DND-41 (cell line): ENCODE results near the gene KIF11.

Source experiments
- ATAC-seq: fragments of 200-7000 bp; cut with Tn5 transposase; 3 replicates; pipeline ENCODE4 v1.9.1; 2021; ENCODE audit warnings: low read depth; ENCODE audit not compliant: insufficient read depth
- DNase-seq: peaks from one replicate; pipeline ENCODE4 v3.0.0-alpha.2; 2020
- H2AFZ ChIP-seq: 2 replicates; pipeline ENCODE4 v1.6.0; 2012; ENCODE audit warnings: low read depth, low read length
- H3K27ac ChIP-seq: 2 replicates; pipeline ENCODE4 v1.5.1; 2012; ENCODE audit warnings: low read length, inconsistent platforms
- H3K27me3 ChIP-seq: fragments of 200-600 bp; sonication (generic); 2 replicates; pipeline ENCODE4 v1.6.0; 2012; ENCODE audit warnings: low read length, mild to moderate bottlenecking, inconsistent platforms; ENCODE audit not compliant: insufficient read depth, poor library complexity
- H3K36me3 ChIP-seq: 2 replicates; pipeline ENCODE4 v1.5.1; 2012; ENCODE audit warnings: low read length, inconsistent platforms; ENCODE audit not compliant: insufficient read depth
- H3K4me1 ChIP-seq: 2 replicates; pipeline ENCODE4 v1.5.1; 2012; ENCODE audit warnings: mild to moderate bottlenecking, low read length; ENCODE audit not compliant: insufficient read depth
- H3K4me2 ChIP-seq: 2 replicates; pipeline ENCODE4 v1.6.0; 2012; ENCODE audit warnings: mild to moderate bottlenecking, moderate library complexity, low read length, inconsistent platforms; ENCODE audit not compliant: insufficient read depth
- H3K4me3 ChIP-seq, 2 experiments: fragments of 200-600 bp in 1 of 2; shearing (Covaris generic) in 1 of 2; 2 replicates each; pipeline ENCODE4 v1.5.1; 2012 to 2016; ENCODE audit warnings: inconsistent platforms in 2 of 2, low read length in 2 of 2, mild to moderate bottlenecking in 2 of 2, low read depth in 1 of 2, moderate library complexity in 1 of 2
- H3K79me2 ChIP-seq: 2 replicates; pipeline ENCODE4 v1.6.0; 2012; ENCODE audit warnings: low read length, inconsistent platforms; ENCODE audit not compliant: insufficient read depth
- H3K9ac ChIP-seq: 2 replicates; pipeline ENCODE4 v1.6.0; 2012; ENCODE audit warnings: low read depth, mild to moderate bottlenecking, inconsistent platforms, low read length, moderate library complexity
- H3K9me3 ChIP-seq: 2 replicates; pipeline ENCODE4 v1.5.1; 2012; ENCODE audit warnings: low read length, moderate library complexity, mild to moderate bottlenecking, inconsistent platforms; ENCODE audit not compliant: insufficient read depth, severe bottlenecking
- H4K20me1 ChIP-seq: 2 replicates; pipeline ENCODE4 v1.6.0; 2012; ENCODE audit warnings: low read length; ENCODE audit not compliant: insufficient read depth
- CTCF ChIP-seq: IDR thresholded peaks from 2 replicates; pipeline ENCODE4 v1.5.1; 2012; ENCODE audit warnings: borderline replicate concordance, low read length, moderate library complexity, mild to moderate bottlenecking; ENCODE audit not compliant: poor library complexity, severe bottlenecking; ENCODE audit errors: extremely low read depth
- EZH2 ChIP-seq: IDR thresholded peaks from 3 replicates; pipeline ENCODE4 v1.6.1; 2012; ENCODE audit warnings: borderline replicate concordance, low read depth, mild to moderate bottlenecking, moderate library complexity, low read length, inconsistent platforms; ENCODE audit not compliant: severe bottlenecking

The KIF11 gene

GRCh38 chr10:92547676-92548075 is 45.3 kb upstream of the KIF11 start:
- Histone ChIP-seq H3K4me1 (peaks cover 13% of the 10 kb centered on the region), H3K36me3 (peaks cover 25% of the 10 kb centered on the region), H3K79me2 (peaks cover 59% of the 10 kb centered on the region), H3K27me3 (no peaks in the 10 kb centered on the region), H3K4me2 (no peak overlapping the region), H2AFZ (no peak overlapping the region), H3K9ac (no peak overlapping the region), H3K27ac (no peak overlapping the region), H4K20me1 (peaks cover 16% of the 10 kb centered on the region; the same call in 1 of the 2 replicates), H3K9me3 (no peaks in the 10 kb centered on the region), H3K4me3 (no peak overlapping the region)
- TF ChIP-seq CTCF (no peak), EZH2 (no peak)
- no peak for ATAC-seq
- no peak for DNase-seq

- Histone ChIP-seq H3K9ac (no peak overlapping the region), H3K9me3 (peaks cover 7% of the 10 kb centered on the region), H3K36me3 (peaks cover 43% of the 10 kb centered on the region), H3K27me3 (no peaks in the 10 kb centered on the region), H3K4me2 (no peak overlapping the region), H3K27ac (no peak overlapping the region), H3K4me1 (no peaks in the 10 kb centered on the region), H4K20me1 (peaks cover 3% of the 10 kb centered on the region; the same call in 1 of the 2 replicates), H2AFZ (no peak overlapping the region), H3K4me3 (no peak overlapping the region), H3K79me2 (peaks cover 45% of the 10 kb centered on the region)
- no peak for ATAC-seq
- no peak for DNase-seq
- TF ChIP-seq CTCF: no peak
- no peak for TF ChIP-seq EZH2
These were observed 42.0 kb upstream of the KIF11 start for GRCh38 chr10:92550924-92551323.

- no peaks in the 10 kb centered on the region for H3K27me3 ChIP-seq
- DNase-seq (no peak), ATAC-seq (no peak)
- no peak overlapping the region for H3K4me2 ChIP-seq
- H3K4me1 ChIP-seq: no peaks in the 10 kb centered on the region
- H3K27ac ChIP-seq: no peak overlapping the region
- peaks cover 50% of the 10 kb centered on the region for H3K36me3 ChIP-seq
- peaks cover 40% of the 10 kb centered on the region for H3K79me2 ChIP-seq
- H3K9ac ChIP-seq: no peak overlapping the region
- H2AFZ ChIP-seq: no peak overlapping the region
- no peak overlapping the region for H3K4me3 ChIP-seq
- TF ChIP-seq EZH2 (no peak), CTCF (peak; percentile 29)
- no peaks in the 10 kb centered on the region for H4K20me1 ChIP-seq
- peaks cover 7% of the 10 kb centered on the region for H3K9me3 ChIP-seq
These were observed 40.6 kb upstream of the KIF11 start for GRCh38 chr10:92552310-92552709.

GRCh38 chr10:92553959-92554358 is 39.0 kb upstream of the KIF11 start:
- H4K20me1 ChIP-seq: no peaks in the 10 kb centered on the region
- no peak overlapping the region for H3K4me3 ChIP-seq
- peaks cover 29% of the 10 kb centered on the region for H3K79me2 ChIP-seq
- no peak overlapping the region for H3K4me2 ChIP-seq
- no peaks in the 10 kb centered on the region for H3K4me1 ChIP-seq
- peaks cover 45% of the 10 kb centered on the region for H3K36me3 ChIP-seq
- no peaks in the 10 kb centered on the region for H3K27me3 ChIP-seq
- no peak for DNase-seq
- TF ChIP-seq EZH2 (no peak), CTCF (no peak)
- H2AFZ ChIP-seq: no peak overlapping the region
- ATAC-seq: no peak
- peaks cover 7% of the 10 kb centered on the region for H3K9me3 ChIP-seq
- H3K27ac ChIP-seq: no peak overlapping the region
- no peak overlapping the region for H3K9ac ChIP-seq
